Neural crest cell (in vitro differentiated cells): Measurements from ENCODE around the gene ZDHHC14. TPM values are rescaled to one million over a fixed set of nuclear protein-coding genes. Genes with fewer than 3 reads are reported as not detected.

Experiments used
- DNase-seq: peaks from one replicate; pipeline ENCODE4 v3.0.0; 2021; ENCODE audit warnings: low read depth, mixed read lengths, low spot score
- H3K27ac Mint-ChIP-seq: one replicate; pipeline ENCODE4 v1.8.0; 2021; ENCODE audit warnings: mild to moderate bottlenecking, mixed read lengths; ENCODE audit not compliant: unreplicated experiment
- H3K27me3 Mint-ChIP-seq: 2 replicates; pipeline ENCODE4 v1.8.0; 2021; ENCODE audit warnings: low read depth, mild to moderate bottlenecking, mixed read lengths
- H3K36me3 Mint-ChIP-seq: 2 replicates; pipeline ENCODE4 v1.8.0; 2021; ENCODE audit warnings: low read depth, mild to moderate bottlenecking, mixed read lengths
- H3K4me1 Mint-ChIP-seq: 2 replicates; pipeline ENCODE4 v1.8.0; 2021; ENCODE audit warnings: mixed read lengths
- H3K4me3 Mint-ChIP-seq: one replicate; pipeline ENCODE4 v1.8.0; 2021; ENCODE audit warnings: mild to moderate bottlenecking, mixed read lengths
- H3K9me3 Mint-ChIP-seq: 2 replicates; pipeline ENCODE4 v1.8.0; 2021; ENCODE audit warnings: mixed read lengths
- total RNA-seq: library from RNA; stranded (reverse); gene quantifications from 2 replicates; pipeline ENCODE4 v1.2.1, GENCODE V29; 2021
- TF ChIP-seq, protein P1 (sequence below): fragments of 200-600 bp; sonication (generic); conservative IDR thresholded peaks from 2 replicates; pipeline ENCODE4 v1.5.0; 2021; ENCODE audit warnings: antibody characterized with exemption, mild to moderate bottlenecking

The ZDHHC14 gene
- total RNA-seq, 1 donor from 2014 or later: 5.3 TPM

DNA sequence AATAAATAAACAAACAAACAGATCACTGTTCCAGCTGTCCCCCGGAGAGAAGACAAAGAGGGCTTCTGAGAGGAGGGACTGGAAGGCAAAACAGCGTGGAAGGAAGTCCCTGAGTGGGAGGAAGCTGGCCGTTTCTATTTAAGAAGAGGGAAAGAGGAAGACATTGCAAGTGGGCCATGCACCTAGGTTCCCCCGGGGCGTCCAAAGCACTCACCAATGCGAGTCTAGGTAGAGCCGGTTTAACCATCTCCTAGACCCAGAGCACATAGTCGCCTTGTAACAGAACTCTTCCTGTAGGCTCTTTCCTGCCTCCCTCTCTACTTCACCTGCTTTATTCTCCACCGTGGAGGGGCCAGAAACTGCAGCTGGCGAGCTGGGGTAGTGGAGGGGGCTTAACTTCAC lies 158.4 kb downstream of the ZDHHC14 start:
- H3K27ac Mint-ChIP-seq: no peak overlapping the region
- peaks cover 4% of the 10 kb centered on the region for H3K36me3 Mint-ChIP-seq
- no peaks in the 10 kb centered on the region for H3K9me3 Mint-ChIP-seq
- no peak overlapping the region for H3K4me3 Mint-ChIP-seq
- H3K4me1 Mint-ChIP-seq: peaks cover 22% of the 10 kb centered on the region
- H3K27me3 Mint-ChIP-seq: no peaks in the 10 kb centered on the region
- no peak for DNase-seq
- TF ChIP-seq, protein P1, sequence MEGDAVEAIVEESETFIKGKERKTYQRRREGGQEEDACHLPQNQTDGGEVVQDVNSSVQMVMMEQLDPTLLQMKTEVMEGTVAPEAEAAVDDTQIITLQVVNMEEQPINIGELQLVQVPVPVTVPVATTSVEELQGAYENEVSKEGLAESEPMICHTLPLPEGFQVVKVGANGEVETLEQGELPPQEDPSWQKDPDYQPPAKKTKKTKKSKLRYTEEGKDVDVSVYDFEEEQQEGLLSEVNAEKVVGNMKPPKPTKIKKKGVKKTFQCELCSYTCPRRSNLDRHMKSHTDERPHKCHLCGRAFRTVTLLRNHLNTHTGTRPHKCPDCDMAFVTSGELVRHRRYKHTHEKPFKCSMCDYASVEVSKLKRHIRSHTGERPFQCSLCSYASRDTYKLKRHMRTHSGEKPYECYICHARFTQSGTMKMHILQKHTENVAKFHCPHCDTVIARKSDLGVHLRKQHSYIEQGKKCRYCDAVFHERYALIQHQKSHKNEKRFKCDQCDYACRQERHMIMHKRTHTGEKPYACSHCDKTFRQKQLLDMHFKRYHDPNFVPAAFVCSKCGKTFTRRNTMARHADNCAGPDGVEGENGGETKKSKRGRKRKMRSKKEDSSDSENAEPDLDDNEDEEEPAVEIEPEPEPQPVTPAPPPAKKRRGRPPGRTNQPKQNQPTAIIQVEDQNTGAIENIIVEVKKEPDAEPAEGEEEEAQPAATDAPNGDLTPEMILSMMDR: no peak

DNA sequence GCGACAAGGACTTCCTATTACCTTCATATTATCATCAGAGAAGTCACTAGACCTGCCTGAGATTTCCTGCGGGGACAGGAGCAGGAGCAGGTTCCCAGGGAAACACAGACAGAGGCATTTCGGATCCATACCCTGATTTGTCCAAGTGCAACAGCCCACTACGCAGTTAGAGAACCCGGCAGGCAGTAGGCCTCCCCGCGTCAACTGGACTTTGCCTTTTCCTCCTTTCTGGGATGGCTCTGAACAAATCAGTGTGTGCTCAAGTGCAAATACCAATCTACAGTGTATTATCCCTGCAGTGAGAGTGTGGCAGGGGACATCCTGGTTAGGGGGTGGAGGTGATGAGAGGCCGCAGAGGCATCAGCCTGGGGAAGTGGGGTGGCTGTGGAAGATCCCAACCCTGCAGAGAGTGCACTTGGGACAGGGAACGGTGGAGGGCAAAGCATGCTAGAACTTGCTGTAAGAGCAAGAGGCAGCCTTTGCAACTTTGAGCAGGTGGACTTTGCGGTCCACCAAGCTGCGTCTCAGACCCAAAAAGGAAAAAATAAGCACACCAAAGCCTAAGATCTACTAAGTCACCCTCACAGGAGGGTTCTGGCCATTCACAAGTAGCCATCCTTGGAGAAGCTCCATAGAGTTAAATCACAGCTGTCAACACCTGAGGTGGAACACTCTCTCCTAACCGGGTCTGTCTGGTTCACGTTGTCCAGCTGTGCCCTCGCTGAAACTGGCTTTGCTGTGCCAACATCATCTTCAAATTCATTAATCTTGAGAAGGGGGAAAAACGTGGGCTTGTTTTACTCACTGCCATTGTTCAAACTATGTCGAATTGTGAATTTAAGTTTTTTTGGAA lies 159.1 kb downstream of the ZDHHC14 start:
- no peak overlapping the region for H3K27ac Mint-ChIP-seq
- peaks cover 5% of the 10 kb centered on the region for H3K27me3 Mint-ChIP-seq
- TF ChIP-seq, protein P1: no peak
- peaks cover 5% of the 10 kb centered on the region for H3K9me3 Mint-ChIP-seq
- no peak for DNase-seq
- no peak overlapping the region for H3K4me3 Mint-ChIP-seq
- peaks cover 11% of the 10 kb centered on the region for H3K36me3 Mint-ChIP-seq
- H3K4me1 Mint-ChIP-seq: peaks cover 17% of the 10 kb centered on the region

DNA sequence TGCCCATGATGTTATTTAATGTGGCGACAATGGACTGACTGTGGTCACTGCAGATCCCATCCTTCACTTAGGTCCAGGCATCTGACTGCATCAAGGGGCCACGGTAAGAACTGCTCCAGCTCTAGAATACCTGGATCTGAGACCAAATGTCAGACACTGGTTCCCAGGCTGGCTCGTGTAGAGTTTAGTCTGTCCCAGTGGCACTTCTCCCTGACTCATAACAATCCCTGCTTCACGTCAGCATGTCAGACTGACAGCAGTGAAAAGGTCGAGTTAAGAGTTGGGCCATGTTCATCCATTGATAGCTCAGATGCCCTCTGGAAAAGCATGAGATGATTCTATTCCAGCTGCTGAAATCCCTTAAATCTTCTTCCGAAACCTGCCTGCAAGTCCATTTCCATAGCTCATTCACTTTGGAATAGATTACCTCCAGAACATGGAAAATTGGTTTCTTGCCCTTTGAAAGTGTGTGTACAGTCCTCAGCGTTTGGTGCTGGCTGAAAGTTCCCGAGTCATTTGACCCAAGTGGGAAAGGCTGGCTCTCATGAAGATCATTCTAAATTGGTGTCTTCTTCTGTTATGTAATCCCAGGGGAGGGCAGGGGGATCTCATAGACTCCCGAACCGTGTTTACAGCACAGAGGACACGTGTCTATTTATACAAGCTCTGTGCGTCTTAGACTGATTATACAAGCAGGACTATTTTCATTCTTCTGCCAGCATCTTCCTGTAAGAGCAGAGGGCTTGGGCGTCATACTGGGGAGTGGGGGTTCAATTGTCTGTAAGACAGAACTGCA lies 160.8 kb downstream of the ZDHHC14 start:
- peaks cover 5% of the 10 kb centered on the region for H3K9me3 Mint-ChIP-seq
- peaks cover 16% of the 10 kb centered on the region for H3K27me3 Mint-ChIP-seq
- no peak overlapping the region for H3K4me3 Mint-ChIP-seq
- DNase-seq: no peak
- TF ChIP-seq, protein P1: no peak
- no peak overlapping the region for H3K27ac Mint-ChIP-seq
- H3K36me3 Mint-ChIP-seq: peaks cover 15% of the 10 kb centered on the region
- H3K4me1 Mint-ChIP-seq: peaks cover 4% of the 10 kb centered on the region

DNA sequence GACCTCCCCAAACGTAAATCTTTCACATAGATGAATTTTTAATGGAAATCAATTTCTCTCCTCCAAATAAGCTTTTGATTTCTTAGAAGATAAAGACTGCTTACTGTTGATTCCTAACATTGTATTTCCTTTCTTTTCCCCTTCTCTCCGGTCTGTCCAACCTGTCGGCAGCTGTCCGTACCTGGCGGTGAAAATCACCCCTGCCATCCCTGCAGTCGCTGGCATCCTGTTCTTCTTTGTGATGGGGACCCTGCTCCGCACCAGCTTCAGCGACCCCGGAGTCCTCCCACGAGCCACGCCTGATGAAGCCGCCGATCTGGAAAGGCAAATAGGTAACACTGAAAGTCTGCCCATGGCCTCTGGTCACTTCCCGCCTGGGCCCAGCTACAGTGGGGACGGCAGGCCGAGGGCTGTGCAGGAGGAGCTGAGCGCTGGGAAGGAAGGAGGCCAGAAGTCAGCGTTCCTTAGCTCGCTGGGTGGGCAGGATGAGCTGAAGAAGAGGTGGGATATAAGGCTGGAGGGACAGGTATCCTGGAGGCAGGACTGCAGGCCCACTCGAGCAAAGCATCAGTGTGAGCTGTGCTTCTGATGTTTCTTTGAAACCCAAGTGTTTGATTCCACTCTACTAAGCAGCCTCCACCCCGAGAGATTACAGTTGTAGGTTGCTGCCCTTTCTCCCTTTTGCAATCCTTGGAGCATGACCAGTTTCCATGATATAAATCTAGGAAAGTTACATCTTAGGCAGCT lies 161.6 kb downstream of the ZDHHC14 start:
- Mint-ChIP-seq H3K27ac (no peak overlapping the region), H3K36me3 (peaks cover 15% of the 10 kb centered on the region), H3K4me3 (no peak overlapping the region), H3K4me1 (peaks cover 4% of the 10 kb centered on the region), H3K27me3 (peaks cover 19% of the 10 kb centered on the region), H3K9me3 (peaks cover 5% of the 10 kb centered on the region)
- TF ChIP-seq, protein P1: no peak
- DNase-seq: no peak

DNA sequence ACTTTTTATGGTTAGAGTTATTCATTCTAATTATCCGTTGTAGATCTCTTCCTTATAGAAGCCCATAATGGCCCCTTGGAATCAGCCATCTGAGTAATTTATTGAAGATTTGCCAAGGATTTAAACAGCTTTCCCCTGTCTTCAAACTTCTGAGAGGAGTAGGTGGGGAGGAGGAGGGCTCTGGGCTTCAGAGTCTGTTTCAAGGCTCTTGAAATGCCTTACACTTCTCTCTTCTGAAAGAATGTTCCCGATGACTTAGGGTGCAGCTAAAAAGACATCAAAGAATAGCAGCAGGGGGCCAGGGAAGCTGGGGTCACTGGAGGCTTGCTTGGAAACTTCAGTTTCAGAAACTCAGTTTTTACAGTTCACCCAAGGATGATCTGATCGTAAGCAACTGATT lies 165.3 kb downstream of the ZDHHC14 start:
- Mint-ChIP-seq H3K4me3 (no peak overlapping the region), H3K27ac (no peak overlapping the region), H3K36me3 (peaks cover 15% of the 10 kb centered on the region), H3K27me3 (peaks cover 19% of the 10 kb centered on the region), H3K9me3 (peaks cover 5% of the 10 kb centered on the region), H3K4me1 (no peaks in the 10 kb centered on the region)
- DNase-seq: no peak
- TF ChIP-seq, protein P1: no peak
